HG03159 (cell line): ENCODE measurements around the gene PREX1.
"Not testable (repeated sequence)": the region's sequence is repeated elsewhere in the genome, so short reads cannot be mapped to it uniquely, and the experiment has no call there.

Experiments
- ATAC-seq: cut with Tn5 transposase; IDR thresholded peaks from one replicate; pipeline ENCODE4 v1.9.1; 2021; ENCODE audit warnings: mild to moderate bottlenecking, moderate library complexity; ENCODE audit not compliant: unreplicated experiment

PREX1 gene

DNA sequence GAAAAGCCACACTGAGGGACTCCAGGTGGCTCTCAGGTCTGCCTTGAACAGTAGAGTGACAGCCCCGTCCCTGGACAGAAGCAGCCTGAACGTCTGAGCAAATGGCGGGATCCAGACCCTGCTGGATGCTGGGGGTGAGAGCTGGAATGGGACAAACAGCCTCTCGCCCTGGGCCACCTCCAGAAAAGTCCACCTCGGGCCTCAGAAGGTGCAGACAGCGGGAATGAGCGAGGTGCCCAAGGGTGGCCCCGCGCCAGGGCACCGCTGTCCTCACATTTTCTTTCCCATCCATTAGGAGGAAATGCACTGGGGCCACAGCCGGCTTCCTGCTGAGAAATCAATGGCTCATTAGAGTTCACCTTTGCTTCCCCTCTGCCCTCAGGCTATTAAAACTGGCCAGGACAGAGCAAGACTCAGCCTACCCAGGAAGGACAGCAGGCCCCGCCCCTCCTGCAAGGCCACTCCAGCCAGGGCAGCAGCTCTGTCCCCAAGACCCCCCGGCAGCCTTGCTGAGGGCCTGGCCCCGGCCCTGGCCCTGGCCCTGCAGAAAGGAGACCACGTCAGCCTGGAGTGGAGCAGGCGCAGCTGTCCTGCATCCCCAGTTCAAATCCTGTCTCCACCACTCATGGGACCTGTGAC, 229.4 kb downstream of the PREX1 start:
- not testable (repeated sequence) for ATAC-seq

DNA sequence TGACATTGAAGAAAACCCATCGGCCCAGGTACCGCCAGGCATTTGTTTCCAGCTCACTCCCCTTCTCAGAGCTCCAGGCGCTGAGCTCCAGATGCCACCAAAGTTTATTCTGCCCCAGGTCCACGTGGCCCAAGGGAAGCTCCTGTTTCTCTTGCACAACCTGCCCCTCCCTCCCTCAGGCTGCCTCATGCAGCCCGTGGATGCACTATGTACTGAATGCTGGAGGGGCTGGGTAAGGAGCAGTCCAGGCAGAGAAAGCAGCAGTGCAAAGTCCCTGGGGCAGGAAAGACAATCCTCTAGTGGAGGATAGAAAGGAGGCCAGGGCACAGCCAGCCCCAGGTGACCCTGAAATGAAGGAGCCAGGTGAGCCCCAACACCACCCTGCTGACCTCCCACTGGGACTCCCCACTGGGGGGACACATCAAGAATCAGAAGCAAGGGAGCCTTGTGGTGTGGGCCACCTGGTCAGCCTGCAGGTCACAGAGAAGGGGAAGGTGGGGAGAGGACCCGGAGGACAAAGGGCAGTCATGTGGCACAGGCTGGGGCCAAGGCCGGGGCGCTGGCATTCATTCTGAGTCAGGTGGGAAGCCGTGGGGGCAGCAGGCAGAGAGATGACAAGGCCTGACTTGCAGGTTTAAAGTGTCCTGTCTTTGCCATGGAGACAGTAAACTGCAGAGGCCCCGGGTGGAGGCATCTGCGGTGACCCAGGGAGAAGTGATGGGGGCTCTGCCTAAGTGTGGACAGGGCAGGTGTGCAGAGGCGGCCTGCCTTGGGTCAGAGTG, 230.1 kb downstream of the PREX1 start:
- no peak for ATAC-seq

DNA sequence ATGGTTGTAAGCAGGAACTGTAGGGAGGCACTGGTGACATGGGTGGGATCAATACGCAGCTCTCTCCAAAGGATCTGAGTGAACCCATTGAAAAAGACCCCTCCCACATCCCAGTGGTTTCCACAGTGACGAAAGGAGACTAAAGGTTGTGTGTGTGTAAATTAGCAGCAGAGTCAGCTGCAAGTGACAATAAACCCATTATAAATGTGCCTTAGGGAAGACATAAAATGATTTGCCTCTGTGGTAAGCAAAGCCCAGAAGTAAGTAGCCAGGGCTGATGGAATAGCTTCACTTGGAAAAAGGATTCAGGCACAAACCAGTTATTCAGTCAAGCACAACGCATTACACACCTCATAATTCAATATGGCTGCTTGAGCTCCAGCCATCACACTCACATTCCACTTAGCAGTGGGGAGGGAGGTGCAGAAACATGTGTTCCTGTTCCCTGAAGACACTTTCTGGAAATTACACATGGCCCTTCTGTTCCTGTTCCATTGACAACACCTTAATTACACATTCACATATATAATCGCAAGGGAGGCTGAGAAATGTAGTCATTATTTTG, 231.4 kb downstream of the PREX1 start:
- no peak for ATAC-seq

- no peak for ATAC-seq
These were observed 232.1 kb downstream of the PREX1 start for GRCh38 chr20:48595495-48596333.

- no peak for ATAC-seq
These were observed 233.3 kb downstream of the PREX1 start for GRCh38 chr20:48594533-48594932.

DNA sequence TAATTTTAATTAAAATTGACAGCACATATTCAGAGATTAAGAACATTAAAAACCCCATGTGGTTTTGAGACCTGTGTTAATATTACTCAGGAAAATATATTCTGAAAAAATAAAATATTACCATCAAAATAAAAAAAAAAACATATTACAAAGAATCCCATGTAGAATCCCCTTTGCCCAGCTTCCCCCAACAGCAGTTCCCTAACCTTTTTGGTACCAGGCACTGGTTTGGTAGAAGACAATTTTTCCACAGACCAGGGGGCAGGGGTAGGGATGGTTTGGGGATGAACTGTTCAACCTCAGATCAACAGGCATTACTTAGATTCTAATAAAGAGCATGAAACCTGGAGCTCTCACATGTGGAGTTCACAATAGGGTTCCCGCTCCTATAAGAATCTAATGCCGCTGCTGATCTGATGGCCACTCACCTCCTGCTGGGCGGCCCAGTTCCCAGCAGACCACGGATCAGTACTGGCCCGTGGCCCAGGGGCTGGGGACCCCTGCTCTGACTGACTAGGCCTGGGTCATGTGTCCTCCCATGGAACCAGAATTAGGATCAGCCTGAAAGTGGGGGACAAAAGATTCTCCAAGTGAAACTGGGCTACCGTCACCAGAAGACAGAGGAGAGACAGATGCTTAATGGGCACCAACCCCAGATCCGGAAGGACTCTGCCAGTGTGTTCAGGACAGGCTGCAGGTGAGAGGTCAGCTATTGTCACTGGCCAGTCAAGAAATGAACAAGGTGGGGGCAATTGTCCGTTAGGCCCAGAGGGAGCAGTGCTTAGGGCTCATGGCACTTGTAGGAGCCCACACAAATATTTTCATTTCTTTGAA, 235.5 kb downstream of the PREX1 start:
- ATAC-seq = no peak

GRCh38 chr20:48586730-48587129, 241.1 kb downstream of the PREX1 start:
- no peak for ATAC-seq

GRCh38 chr20:48585061-48585870, 242.5 kb downstream of the PREX1 start:
- no peak for ATAC-seq

GRCh38 chr20:48584391-48585060, 243.3 kb downstream of the PREX1 start:
- ATAC-seq = no peak

- ATAC-seq = no peak
These were observed 244.0 kb downstream of the PREX1 start for GRCh38 chr20:48583801-48584200.

DNA sequence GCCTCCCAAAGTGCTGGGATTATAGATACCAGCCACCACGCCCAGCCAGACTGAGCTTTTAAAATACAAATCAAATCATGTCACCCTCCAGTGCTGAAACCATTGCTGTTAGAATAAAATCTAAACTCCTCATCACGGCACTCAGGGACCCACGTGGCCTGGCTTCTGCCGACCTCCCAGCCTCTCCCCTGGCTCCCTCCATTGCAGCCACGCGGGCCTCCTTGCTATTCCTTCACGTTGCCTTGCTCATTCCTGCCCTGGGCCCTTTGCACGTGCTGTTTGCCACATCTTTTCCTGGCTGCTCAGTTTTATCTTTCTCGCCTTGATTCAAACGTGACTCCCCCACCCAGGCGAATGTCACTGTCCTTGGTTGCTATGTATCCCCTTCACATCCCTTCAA, 244.6 kb downstream of the PREX1 start:
- no peak for ATAC-seq

- no peak for ATAC-seq
These were observed 245.2 kb downstream of the PREX1 start for GRCh38 chr20:48582673-48582985.

DNA sequence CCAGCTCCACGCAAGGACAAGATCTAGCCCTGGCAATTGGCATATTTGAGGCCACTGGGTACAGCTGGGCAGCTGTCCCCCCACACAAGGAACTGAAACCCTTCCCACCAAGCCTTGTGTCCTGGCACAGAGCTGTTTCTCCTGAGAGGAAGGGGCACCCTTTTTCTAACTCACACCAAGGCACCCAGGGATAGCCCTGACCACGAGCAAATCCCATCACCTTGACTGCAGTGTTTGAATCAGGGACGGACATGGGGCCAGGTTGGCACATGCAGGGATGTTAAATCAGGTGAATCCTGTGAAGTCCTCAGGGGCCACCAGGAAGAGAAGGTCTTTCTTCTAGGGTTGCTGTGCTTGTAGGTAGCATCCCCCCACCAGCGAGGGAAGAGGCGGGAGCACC, 246.6 kb downstream of the PREX1 start:
- no peak for ATAC-seq

- no peak for ATAC-seq
These were observed 249.3 kb downstream of the PREX1 start for GRCh38 chr20:48578397-48579098.

- no peak for ATAC-seq
These were observed 250.2 kb downstream of the PREX1 start for GRCh38 chr20:48577557-48577956.

DNA sequence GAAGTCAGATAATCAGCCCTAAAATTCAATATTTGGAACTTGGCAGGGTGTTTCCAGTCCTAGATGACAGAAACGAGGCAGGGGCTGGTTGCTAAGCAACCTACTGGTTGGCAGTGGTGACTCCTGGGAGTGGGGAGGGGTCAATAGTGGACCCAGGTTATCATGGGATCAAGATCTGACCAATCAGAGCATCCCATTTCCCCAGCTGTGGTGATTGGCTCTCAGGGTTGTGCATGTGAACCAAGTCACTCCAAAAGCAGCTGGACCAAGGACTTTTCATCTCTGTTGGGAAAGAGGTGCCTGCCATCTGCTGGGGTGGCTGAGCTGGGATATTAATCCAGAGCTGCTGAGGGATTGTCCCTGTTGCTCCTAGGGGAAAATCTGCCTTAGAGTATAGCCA, 253.4 kb downstream of the PREX1 start:
- ATAC-seq = no peak
